ENCODE results near the gene ABTB2. TPM values are rescaled to one million over a fixed set of nuclear protein-coding genes. Genes with fewer than 3 reads are reported as not detected.

The ABTB2 gene
- total and polyA plus RNA-seq, 2 experiments from 2014 or later = 2.6 to 12.1 TPM

- no peak for TF ChIP-seq REST (IDR thresholded peaks at IDR 0.05; ENCODE audit: unreplicated experiment)
- TF ChIP-seq ZNF114 (CRISPR knock-in tag; IDR thresholded peaks at IDR 0.05) = no peak
Measured at GRCh38 chr11:34239465-34240149, 118.2 kb downstream of the ABTB2 start (continued).

DNA sequence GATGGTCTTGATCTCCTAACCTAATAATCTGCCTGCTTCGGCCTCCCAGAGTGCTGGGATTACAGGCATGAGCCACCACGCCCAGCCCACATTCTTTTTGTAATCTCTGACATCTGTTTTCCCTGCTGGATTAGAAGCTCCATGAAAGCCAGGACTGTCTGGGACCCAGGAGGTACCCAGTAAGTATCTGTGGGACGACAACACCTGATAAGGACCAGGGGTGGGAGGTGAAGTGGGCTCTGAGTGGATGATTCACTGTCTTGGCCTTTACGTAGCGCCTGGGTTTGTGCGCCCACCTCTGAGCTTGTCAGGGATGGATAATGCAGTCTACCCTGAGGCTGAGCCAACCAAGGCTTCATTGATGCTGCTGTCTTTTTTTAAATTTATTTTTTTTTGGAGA, 118.8 kb downstream of the ABTB2 start:
- no peaks in the 10 kb centered on the region for H3K79me2 ChIP-seq (replicated peaks; ENCODE audit: insufficient read depth)
- H4K20me1 ChIP-seq (replicated peaks; ENCODE audit: insufficient read depth) = no peaks in the 10 kb centered on the region
- Mint-ChIP-seq H3K36me3 (ENCODE audit: low read depth) (no peaks in the 10 kb centered on the region), H3K27ac (peak overlapping the region; percentile 75; the same call in 1 of the 2 replicates), H3K27me3 (ENCODE audit: insufficient read depth, low read depth, poor library complexity) (peaks cover 10% of the 10 kb centered on the region), H3K4me3 (no peak overlapping the region), H3K4me1 (peaks cover 38% of the 10 kb centered on the region), H3K9me3 (no peaks in the 10 kb centered on the region)
- H3K9me2 ChIP-seq (ENCODE audit: insufficient read depth) = no peaks in the 10 kb centered on the region
- no peaks in the 10 kb centered on the region for H3K36me3 ChIP-seq (ENCODE audit: insufficient read depth)
- H3K4me1 ChIP-seq (ENCODE audit: insufficient read depth) = peaks cover 43% of the 10 kb centered on the region
- H3K4me3 ChIP-seq = no peak overlapping the region
- H3K27me3 ChIP-seq (ENCODE audit: insufficient read depth) = no peaks in the 10 kb centered on the region
- TF ChIP-seq CTCF (conservative IDR thresholded peaks at IDR 0.05; ENCODE audit: low read depth in 2 of 2) = no peak
- TF ChIP-seq REST (IDR thresholded peaks at IDR 0.05; ENCODE audit: unreplicated experiment) = no peak
- H3F3A ChIP-seq (replicated peaks; ENCODE audit: low read depth) = no peaks in the 10 kb centered on the region
- H3K27ac ChIP-seq (ENCODE audit: low read depth) = no peak overlapping the region
- no peak for DNase-seq (ENCODE audit: low spot score)
- no peak overlapping the region for H3K4me2 ChIP-seq
- H2AFZ ChIP-seq = no peak overlapping the region
- ATAC-seq = no peak

Measured in GM23338 (cell line).